OCI-LY3 (cell line): ENCODE data around the gene CNGA4.

Source experiments
- CTCF ChIP-seq: fragments of 200-600, 300-600 bp; sonication (generic); IDR thresholded peaks from 2 replicates; pipeline ENCODE4 v1.5.1; 2014; ENCODE audit warnings: antibody characterized with exemption, low read length, low read depth
- EZH2phosphoT487 ChIP-seq: fragments of 200-600 bp; shearing (Covaris generic); IDR thresholded peaks from 2 replicates; pipeline ENCODE4 v1.6.1; 2018; ENCODE audit warnings: antibody characterized with exemption, mixed run types, low read depth

DNA sequence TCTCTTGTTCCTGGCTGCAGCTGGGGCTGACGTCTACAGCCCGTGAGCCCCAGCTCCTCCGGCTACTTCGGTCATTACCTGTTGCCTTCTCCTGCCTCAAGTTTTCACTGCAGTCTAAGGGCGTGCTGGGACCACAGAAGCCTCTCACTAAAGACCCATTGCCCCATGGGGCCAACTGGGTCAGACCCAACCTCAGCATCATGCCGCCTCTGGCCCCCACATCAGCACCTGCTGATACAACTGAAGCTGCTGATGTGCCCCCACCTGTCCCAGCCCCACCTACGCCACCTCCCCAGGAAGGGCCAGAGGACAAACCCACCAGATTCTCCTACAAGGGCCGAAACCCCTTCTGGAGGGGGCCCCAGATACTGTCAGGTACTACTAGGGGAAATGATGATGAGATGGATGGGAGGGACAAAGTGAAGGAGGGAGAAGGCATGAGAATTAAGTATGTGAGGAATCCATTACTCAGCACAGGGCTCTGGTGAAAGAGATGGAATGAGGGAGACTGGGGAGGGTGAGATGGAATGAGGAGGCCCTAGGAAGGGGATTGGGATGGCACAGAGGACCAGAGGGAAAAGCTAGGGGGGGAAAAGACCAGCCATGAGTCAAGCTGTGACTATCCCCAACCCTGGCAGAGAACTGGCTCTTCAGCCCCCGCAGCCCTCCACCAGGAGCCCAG is 28.5 kb upstream of the CNGA4 start:
- TF ChIP-seq CTCF (no peak), EZH2phosphoT487 (no peak)
